SH-SY5Y (cell line): ENCODE measurements around the gene ARHGAP45.

Experiments used
- GATA2 ChIP-seq: IDR thresholded peaks from 2 replicates; pipeline ENCODE4 v1.6.1; 2011; ENCODE audit warnings: mild to moderate bottlenecking, low read depth, low read length
- GATA3 ChIP-seq: IDR thresholded peaks from 2 replicates; pipeline ENCODE4 v1.6.1; 2011; ENCODE audit warnings: low read depth, mild to moderate bottlenecking, low read length, moderate library complexity

- TF ChIP-seq GATA3 (no peak), GATA2 (no peak)
These were observed 27.6 kb downstream of the ARHGAP45 start for GRCh38 chr19:1094655-1094977.
